GM18499 (cell line): ENCODE results near the gene ANKLE2.
A peak's percentile ranks its signal among the peaks of the same experiment; 100 is the strongest.

Experiments
- ATAC-seq: cut with Tn5 transposase; IDR thresholded peaks from one replicate; pipeline ENCODE4 v1.9.1; 2021; ENCODE audit warnings: moderate number of reproducible peaks; ENCODE audit not compliant: insufficient read depth, unreplicated experiment

The ANKLE2 gene

DNA sequence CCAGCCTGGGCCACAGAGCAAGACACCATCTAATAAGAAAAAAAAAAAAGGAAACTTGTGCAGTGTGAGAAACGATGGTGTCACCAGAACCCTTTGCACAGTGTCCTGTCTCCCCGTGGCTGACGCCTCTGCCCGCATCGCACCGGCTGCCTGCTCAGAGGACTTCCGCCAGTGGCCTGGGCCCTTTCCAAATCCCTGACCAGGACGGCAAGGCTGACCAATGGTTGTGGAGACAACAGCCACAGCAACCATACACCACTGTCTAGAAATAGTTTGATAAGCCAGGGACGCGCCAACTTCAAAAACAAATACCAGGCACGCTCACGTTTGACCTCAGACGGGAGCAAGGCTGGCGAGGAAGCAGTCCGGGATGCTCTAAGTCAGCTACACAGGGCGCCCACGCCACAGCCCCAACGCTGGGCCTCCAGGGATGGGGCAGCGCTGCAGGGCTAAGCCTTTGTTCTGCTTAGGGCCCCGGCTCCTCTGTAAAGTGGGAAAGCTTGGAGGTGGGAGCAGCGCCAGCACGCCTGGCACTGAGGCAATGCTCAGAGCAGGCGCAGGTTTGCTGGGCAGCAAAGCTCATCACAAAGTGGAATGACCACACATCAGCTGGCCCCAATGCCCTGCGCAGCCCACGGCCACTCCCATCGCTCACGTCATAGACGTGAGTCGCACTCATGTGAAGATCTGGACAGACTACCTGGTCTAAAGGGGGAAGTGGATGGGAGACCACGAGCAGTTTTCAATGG lies 38.4 kb downstream of the ANKLE2 start:
- no peak for ATAC-seq

DNA sequence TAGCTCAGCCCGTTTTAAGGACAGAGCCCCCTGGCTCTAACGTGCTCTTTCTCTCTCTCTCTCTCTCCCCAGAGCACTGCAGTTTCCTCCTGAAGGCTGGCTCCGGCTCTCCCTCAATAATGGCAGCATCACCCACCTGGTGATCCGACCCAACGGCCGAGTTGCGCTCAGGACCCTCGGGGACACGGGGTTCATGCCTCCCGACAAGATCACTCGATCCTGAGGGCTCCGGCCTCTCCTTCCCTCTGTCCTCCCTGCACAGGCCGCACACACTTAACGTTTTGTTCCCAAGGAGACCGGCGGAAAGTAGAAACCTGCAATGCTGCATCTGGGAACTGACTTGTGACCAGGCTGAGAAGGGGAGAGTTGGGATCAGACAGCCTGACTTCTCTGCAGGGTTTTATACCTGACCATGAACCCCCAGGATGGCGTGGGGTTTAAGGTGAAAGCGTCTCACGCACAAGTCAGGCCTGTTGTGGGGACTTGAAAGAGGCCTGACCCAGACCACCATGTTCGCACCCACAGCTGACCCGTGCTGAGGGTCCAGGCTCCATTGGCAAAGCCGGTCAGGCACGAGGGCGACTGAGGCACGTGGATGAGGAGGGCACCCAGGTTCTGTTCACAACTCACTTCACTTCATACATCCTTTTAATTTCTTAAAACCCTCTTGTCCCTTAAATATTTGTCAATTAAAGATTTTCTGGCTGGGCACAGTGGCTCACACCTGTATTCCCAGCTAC lies 40.9 kb downstream of the ANKLE2 start:
- no peak for ATAC-seq

DNA sequence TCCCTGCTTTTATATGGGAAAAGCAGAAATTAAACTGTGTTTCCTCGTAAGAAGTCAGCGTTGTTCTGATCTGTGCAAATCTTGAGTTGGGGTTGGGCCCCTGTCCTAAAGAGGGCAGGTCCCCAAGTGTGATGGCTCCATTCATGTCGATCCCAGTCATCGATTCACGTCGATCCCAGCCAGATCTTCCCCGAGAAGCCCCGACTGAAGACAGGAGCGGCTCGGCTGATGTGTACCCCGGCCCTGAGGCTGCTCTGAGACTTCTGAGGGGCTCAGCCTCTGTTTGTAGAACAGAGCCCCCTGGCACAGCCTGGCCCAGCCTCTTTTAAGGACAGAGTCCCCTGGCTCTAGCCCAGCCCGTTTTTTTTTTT lies 41.7 kb downstream of the ANKLE2 start:
- ATAC-seq = no peak

DNA sequence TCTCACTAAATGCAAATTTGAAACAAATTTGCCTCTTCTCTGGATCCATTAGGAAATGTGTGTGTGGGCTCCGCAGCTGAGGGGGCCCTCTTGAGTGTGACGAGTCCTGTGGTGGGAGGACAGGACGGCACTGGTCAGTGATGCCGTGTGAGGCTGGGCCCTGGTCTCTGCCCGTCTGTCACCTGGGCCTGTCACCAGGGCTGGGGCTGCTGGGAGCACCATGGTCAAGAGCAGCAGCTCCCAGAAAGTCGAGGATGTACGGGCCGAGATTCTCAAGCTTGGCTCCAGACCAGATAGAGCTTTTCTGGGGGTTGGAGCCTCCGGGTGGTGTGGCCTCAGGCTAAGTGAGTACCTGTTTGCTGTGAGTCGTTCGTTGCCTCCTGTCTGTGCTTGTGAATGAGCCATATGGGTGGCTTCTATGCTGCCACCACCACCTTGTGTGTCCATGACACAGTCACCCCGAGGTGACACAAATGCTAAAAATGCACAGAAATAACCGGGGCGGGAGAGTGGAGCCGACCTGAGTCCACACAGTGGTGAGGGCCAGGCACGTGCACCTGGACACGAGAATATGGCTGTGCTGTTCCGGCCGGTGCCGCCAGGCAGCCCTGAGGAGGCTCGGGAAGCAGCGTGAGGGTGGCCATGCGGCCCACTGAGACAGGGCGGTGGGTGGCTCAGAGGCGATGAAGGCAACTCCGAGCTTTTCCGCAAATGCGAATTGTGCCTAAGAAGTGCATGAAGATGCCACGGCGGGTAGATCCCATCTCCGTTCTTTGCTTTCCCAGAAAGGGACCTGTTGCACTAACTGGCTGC lies 42.3 kb downstream of the ANKLE2 start:
- ATAC-seq = no peak

DNA sequence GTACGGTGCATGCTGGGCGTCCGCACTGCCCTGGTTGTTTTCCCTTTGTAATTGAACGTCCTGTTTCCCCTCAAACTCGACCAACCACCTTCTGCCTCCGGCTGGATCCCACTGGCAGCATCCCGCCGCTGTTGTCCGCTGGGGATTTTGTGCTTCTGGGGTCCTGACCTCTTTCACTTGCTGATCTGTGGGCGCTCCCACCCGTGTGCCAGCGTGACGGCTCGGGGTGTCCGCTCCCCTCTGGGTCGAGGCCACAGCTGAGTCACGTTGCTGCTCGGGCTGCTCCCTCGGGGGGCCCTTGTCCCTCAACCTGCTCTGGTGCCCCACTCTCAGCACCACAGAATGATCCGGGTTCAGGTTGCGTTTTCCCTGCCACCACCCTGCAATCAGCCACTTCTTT lies 43.0 kb downstream of the ANKLE2 start:
- no peak for ATAC-seq

GRCh38 chr12:132717531-132718387 lies 43.9 kb downstream of the ANKLE2 start:
- no peak for ATAC-seq

DNA sequence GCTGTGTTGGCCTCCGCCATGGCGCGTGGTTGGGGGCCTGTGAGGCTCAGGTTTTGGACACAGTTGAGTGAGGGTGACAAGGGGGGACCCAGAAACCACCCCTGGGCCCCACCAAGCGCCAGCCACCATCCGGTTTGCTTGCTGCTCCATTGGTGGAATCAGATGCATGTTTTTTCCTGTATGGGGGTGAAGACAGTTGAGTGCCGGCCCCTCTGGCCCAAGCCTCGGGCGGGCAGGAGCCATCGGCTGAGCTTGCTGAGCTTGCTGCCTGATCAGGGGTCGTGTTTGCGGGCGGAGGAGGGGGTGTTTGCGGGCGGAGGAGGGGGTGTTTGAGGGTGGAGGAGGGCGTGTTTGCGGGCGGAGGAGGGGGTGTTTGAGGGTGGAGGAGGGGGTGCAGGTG lies 44.6 kb downstream of the ANKLE2 start:
- ATAC-seq = no peak

DNA sequence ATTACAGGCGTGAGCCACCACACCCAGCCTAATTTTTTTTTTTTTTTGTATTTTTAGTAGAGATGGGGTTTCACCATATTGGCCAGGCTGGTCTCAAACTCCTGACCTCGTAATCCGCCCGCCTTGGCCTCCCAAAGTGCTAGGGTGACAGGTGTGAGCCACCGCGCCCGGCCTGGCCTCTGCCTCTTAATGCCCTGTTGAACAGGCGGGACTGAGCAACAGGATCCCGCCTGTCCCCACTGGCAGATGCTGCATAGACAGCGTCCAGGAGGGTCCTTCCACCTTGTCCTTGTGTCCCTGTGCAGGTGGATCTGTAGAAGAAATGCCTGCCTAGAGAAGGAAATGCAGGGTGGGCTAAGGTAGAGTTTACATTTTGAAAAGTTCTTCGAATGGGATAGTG lies 45.3 kb downstream of the ANKLE2 start:
- no peak for ATAC-seq

DNA sequence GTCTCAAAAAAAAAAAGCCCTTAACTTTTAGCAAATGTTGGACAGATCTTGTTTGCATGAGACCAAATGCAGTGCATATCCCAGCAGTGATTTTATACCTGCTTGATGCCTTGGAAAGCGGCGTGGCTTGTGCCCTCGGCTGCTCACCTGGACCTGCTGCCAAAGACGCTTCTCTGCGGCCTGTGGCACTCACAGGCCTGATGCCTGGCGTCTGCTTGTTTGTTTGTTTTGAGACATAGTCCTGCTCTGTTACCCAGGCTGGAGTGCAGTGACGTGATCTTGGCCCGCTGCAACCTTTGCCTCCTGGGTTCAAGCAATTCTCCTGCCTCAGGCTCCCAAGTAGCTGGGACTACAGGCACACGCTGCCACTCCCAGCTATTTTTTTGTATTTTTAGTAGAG lies 45.8 kb downstream of the ANKLE2 start:
- no peak for ATAC-seq

- ATAC-seq = no peak
Observed at GRCh38 chr12:132713123-132713522, 48.5 kb downstream of the ANKLE2 start.

- no peak for ATAC-seq
Observed at GRCh38 chr12:132711080-132711843, 50.4 kb downstream of the ANKLE2 start.

- peak; percentile 56 for ATAC-seq
Observed at GRCh38 chr12:132710405-132711079, 51.1 kb downstream of the ANKLE2 start, which contains the start of gene PGAM5. TSS of gene PGAM5 (plus strand) at chr12:132710842. CDS start at chr12:132710877, 35 bp downstream.

- ATAC-seq = peak; percentile 20
Observed at GRCh38 chr12:132710043-132710404, 51.6 kb downstream of the ANKLE2 start.

- ATAC-seq = no peak
Observed at GRCh38 chr12:132708150-132708549, 53.5 kb downstream of the ANKLE2 start.

GRCh38 chr12:132707241-132707640 lies 54.4 kb downstream of the ANKLE2 start:
- no peak for ATAC-seq

GRCh38 chr12:132703641-132704040 lies 58.0 kb downstream of the ANKLE2 start:
- no peak for ATAC-seq

DNA sequence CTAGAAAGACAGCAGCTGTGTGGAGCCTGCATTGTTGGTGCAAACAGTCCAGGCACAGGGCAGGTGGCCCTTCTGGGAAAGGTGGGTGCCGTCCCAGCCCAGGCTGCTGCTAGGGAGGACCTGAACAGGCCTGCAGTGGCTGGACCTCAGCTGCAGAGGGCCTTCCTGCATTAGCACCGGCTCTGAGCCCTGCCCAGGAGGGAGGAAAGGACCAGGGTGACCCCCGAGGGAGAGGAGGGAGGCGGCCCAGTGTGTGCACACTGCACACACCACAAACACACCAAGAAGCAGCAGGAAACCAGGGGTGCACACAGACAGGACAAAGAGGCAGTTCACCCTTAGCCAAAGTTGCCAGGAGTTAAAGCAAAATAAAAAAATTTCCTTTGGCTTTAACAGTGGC lies 59.0 kb downstream of the ANKLE2 start:
- ATAC-seq = no peak

DNA sequence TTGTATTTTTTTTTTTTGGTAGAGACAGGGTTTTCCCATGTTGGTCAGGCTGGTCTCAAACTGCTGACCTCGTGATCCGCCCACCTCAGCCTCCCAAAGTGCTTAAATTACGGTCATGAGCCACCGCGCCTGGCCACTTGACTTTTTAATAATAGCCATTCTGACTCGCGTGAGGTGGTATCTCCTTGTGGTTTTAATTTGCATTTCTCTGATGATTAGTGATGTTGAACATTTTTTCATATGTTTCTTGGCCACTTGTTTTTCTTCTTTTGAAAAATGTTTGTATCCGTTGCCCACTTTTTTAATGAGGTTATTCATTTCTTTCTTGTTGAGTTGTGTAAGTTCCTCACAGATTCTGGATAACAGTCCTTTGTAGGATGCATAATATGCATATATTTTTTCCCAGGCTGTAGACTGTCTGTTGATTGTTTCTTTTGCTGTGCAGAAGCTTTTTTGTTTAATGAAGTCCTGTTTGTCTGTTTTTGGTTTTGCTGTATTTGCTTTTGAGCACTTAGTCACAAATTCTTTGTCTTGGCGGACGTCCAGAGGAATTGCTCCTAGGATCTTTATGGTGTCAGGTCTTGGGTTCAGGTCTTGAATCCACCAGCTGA lies 61.3 kb downstream of the ANKLE2 start:
- ATAC-seq = no peak
